Smooth muscle cell (in vitro differentiated cells): ENCODE measurements around the gene CEP112. TPM values are rescaled to one million over a fixed set of nuclear protein-coding genes. Genes with fewer than 3 reads are reported as not detected.

Experiments
- DNase-seq: peaks from one replicate; lab custom pipeline; 2025; ENCODE audit not compliant: unreplicated experiment; lab: John Stamatoyannopoulos, UW
- H2AFZ ChIP-seq: fragments of 200-600 bp; sonication (generic); 2 replicates; pipeline ENCODE4 v1.6.0; 2016; ENCODE audit warnings: antibody characterized with exemption, low read depth, mild to moderate bottlenecking
- H3F3A ChIP-seq: fragments of 200-600 bp; sonication (generic); 2 replicates; pipeline ENCODE4 v1.6.0; 2017; ENCODE audit warnings: antibody characterized with exemption, low read depth
- H3K27ac ChIP-seq: fragments of 200-600 bp; sonication (generic); 2 replicates; pipeline ENCODE4 v1.5.1; 2016; ENCODE audit warnings: low read depth, mild to moderate bottlenecking
- H3K27me3 ChIP-seq: fragments of 200-600 bp; sonication (generic); 2 replicates; pipeline ENCODE4 v1.6.1; 2016; ENCODE audit warnings: low read depth, mild to moderate bottlenecking
- H3K36me3 ChIP-seq: fragments of 200-600 bp; sonication (generic); 2 replicates; pipeline ENCODE4 v1.5.1; 2016; ENCODE audit warnings: low read depth
- H3K4me1 ChIP-seq: fragments of 200-600 bp; sonication (generic); 2 replicates; pipeline ENCODE4 v1.5.1; 2016; ENCODE audit warnings: low read depth
- H3K4me2 ChIP-seq: fragments of 200-600 bp; sonication (generic); 2 replicates; pipeline ENCODE4 v1.6.0; 2016; ENCODE audit warnings: mild to moderate bottlenecking
- H3K4me3 ChIP-seq: fragments of 200-600 bp; sonication (generic); 2 replicates; pipeline ENCODE4 v1.5.1; 2016; ENCODE audit warnings: mild to moderate bottlenecking
- H3K79me2 ChIP-seq: fragments of 200-600 bp; sonication (generic); 2 replicates; pipeline ENCODE4 v1.6.0; 2016; ENCODE audit warnings: low read depth, mild to moderate bottlenecking
- H3K9ac ChIP-seq: fragments of 200-600 bp; sonication (generic); 2 replicates; pipeline ENCODE4 v1.6.0; 2016; ENCODE audit warnings: low read depth
- H3K9me3 ChIP-seq: fragments of 200-600 bp; sonication (generic); replicated peaks from 2 replicates; pipeline ENCODE4 v1.5.1; 2016; ENCODE audit warnings: low read depth
- H4K20me1 ChIP-seq: fragments of 200-600 bp; sonication (generic); 2 replicates; pipeline ENCODE4 v1.6.0; 2016; ENCODE audit warnings: low read depth
- WGBS: methylation state at CpG from one replicate; pipeline ENCODE4 v1.1.7; 2016; ENCODE audit warnings: low lambda C conversion rate; 5-methylcytosine and 5-hydroxymethylcytosine counted together
- polyA plus RNA-seq: library from polyadenylated mRNA; unstranded; fragments of >200 nt; fragmentation: Nextera tagmentation; extraction: Ambion mirVana; gene quantifications from 2 replicates; pipeline ENCODE4 v1.2.1, GENCODE V29; 2016
- total RNA-seq: library from RNA; depleted of rRNA; stranded (reverse); fragments of >200 nt; gene quantifications from 2 replicates; pipeline ENCODE4 v1.2.3, GENCODE V29; 2014
- TF ChIP-seq, protein P1 (sequence below): fragments of 200-600 bp; sonication (generic); IDR thresholded peaks from 2 replicates; pipeline ENCODE4 v1.5.1; 2017; ENCODE audit warnings: borderline replicate concordance, mild to moderate bottlenecking, antibody characterized with exemption; ENCODE audit not compliant: insufficient read depth, poor library complexity, severe bottlenecking

Gene CEP112
- total and polyA plus RNA-seq, 2 experiments from 2014 or later: 8.3 to 9.9 TPM

DNA sequence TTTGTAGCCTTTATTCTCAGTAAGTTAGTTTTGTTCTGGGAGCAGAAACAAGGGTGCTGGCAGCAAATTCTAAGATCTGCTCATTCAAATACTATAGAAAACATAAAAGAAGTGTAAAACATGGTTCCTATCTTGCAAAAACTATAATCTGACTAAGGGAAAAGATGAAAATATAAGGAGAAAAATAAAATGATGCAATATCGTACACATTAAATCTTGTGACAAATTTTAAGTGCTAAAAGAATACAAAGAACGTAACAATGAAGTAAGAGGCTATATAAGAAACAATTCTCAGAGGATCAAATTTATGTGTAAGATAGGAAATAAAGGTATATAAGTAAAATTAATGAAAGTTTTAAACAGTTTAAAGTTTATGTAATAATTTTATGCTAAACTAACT, 224.6 kb downstream of the CEP112 start:
- H3K9me3 ChIP-seq: no peaks in the 10 kb centered on the region
- no peaks in the 10 kb centered on the region for H4K20me1 ChIP-seq
- no peaks in the 10 kb centered on the region for H3K36me3 ChIP-seq
- H3K27me3 ChIP-seq: no peaks in the 10 kb centered on the region
- no peaks in the 10 kb centered on the region for H3K4me1 ChIP-seq
- no peak overlapping the region for H3K4me2 ChIP-seq
- DNase-seq: no peak
- no peak overlapping the region for H3K27ac ChIP-seq
- H3K4me3 ChIP-seq: no peak overlapping the region
- no peaks in the 10 kb centered on the region for H3K79me2 ChIP-seq
- peaks cover 25% of the 10 kb centered on the region for H3F3A ChIP-seq
- 96% methylated on average over 2 of the region's 2 CpGs for WGBS
- H3K9ac ChIP-seq: no peak overlapping the region
- H2AFZ ChIP-seq: no peak overlapping the region
- TF ChIP-seq, protein P1, sequence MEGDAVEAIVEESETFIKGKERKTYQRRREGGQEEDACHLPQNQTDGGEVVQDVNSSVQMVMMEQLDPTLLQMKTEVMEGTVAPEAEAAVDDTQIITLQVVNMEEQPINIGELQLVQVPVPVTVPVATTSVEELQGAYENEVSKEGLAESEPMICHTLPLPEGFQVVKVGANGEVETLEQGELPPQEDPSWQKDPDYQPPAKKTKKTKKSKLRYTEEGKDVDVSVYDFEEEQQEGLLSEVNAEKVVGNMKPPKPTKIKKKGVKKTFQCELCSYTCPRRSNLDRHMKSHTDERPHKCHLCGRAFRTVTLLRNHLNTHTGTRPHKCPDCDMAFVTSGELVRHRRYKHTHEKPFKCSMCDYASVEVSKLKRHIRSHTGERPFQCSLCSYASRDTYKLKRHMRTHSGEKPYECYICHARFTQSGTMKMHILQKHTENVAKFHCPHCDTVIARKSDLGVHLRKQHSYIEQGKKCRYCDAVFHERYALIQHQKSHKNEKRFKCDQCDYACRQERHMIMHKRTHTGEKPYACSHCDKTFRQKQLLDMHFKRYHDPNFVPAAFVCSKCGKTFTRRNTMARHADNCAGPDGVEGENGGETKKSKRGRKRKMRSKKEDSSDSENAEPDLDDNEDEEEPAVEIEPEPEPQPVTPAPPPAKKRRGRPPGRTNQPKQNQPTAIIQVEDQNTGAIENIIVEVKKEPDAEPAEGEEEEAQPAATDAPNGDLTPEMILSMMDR: no peak

DNA sequence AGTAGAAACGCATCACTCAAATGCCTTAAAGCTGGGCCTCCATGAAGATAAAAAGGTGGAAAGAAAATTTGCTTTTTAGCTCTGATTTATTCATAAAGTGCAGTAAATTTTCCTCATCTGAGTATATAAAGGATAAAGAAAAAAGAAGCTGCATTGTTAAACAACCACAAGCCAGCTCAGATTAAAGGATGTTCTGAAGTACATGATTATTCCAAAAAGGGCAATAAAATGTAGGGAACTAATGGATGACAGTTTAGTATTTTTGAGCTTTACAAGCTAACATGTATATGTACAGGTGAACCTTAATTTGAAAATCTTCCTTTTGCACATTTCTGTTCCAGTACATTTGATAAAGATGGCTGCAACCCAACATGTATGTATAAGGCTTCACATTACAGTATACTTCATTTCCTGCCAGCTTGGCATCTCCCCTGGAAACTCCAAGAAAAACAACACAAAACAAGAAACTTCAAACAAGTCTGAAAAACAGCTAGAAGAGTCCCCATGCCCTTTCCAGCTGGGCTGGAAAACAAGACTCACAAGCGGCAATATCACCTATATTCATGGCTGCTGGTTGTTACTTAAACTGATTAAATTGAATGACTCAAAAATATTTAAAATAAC, 225.7 kb downstream of the CEP112 start:
- Histone ChIP-seq H3K4me1 (no peaks in the 10 kb centered on the region), H3K27ac (no peak overlapping the region), H3K79me2 (no peaks in the 10 kb centered on the region), H3F3A (peaks cover 20% of the 10 kb centered on the region), H3K9me3 (no peaks in the 10 kb centered on the region), H2AFZ (no peak overlapping the region), H3K27me3 (no peaks in the 10 kb centered on the region), H3K4me3 (no peak overlapping the region), H4K20me1 (no peaks in the 10 kb centered on the region), H3K36me3 (no peaks in the 10 kb centered on the region), H3K4me2 (no peak overlapping the region), H3K9ac (no peak overlapping the region)
- WGBS: 96% methylated on average over 2 of the region's 2 CpGs
- DNase-seq: no peak
- TF ChIP-seq, protein P1: no peak

GRCh38 chr17:65963179-65963578, 228.8 kb downstream of the CEP112 start:
- Histone ChIP-seq H3K36me3 (peaks cover 3% of the 10 kb centered on the region), H3K79me2 (no peaks in the 10 kb centered on the region), H3K9me3 (no peaks in the 10 kb centered on the region), H3F3A (no peaks in the 10 kb centered on the region), H2AFZ (no peak overlapping the region), H3K4me3 (no peak overlapping the region), H3K27me3 (no peaks in the 10 kb centered on the region), H3K4me2 (no peak overlapping the region), H3K4me1 (no peaks in the 10 kb centered on the region), H4K20me1 (no peaks in the 10 kb centered on the region), H3K9ac (no peak overlapping the region), H3K27ac (no peak overlapping the region)
- TF ChIP-seq, protein P1: no peak
- DNase-seq: no peak
- 93% methylated on average over 3 of the region's 3 CpGs for WGBS

DNA sequence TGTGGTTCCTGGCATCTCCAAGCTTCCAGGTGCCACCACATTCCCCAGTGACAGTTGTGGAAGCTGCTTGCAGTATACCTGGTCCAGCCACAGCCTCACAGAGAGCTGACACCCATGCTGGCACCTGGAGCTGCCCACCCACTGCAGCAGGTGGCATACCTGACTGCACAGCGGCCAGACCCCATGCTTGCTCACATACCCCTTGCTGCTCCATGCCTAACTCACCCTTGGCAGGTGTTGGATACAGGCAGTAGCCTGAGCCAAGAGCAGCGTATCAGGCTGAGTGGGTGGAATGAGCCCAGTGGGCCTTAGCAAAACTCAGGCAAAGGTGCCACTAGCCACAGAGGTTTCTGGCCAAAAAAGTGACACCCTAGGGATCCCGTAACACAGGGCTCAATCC, 232.3 kb downstream of the CEP112 start:
- H3F3A ChIP-seq: no peaks in the 10 kb centered on the region
- no peaks in the 10 kb centered on the region for H3K79me2 ChIP-seq
- H3K4me1 ChIP-seq: no peaks in the 10 kb centered on the region
- H3K36me3 ChIP-seq: peaks cover 3% of the 10 kb centered on the region
- no peaks in the 10 kb centered on the region for H3K9me3 ChIP-seq
- no peak for DNase-seq
- H2AFZ ChIP-seq: no peak overlapping the region
- no peak overlapping the region for H3K27ac ChIP-seq
- H3K9ac ChIP-seq: no peak overlapping the region
- H4K20me1 ChIP-seq: no peaks in the 10 kb centered on the region
- TF ChIP-seq, protein P1: no peak
- 97% methylated on average over 3 of the region's 3 CpGs for WGBS
- H3K27me3 ChIP-seq: no peaks in the 10 kb centered on the region
- no peak overlapping the region for H3K4me3 ChIP-seq
- no peak overlapping the region for H3K4me2 ChIP-seq
